Upper lobe of left lung (tissue), 4 donors: ENCODE measurements around the gene PTPRK.

Experiments used
- POLR2A ChIP-seq, 4 donors: fragments of 450-650 bp; IDR thresholded peaks; one replicate each; pipeline ENCODE4 v1.5.1; 2016 to 2017; ENCODE audit warnings: antibody characterized with exemption in 4 of 4, mild to moderate bottlenecking in 2 of 4
- POLR2AphosphoS5 ChIP-seq, 2 donors: sonication (generic); formaldehyde crosslinking; IDR thresholded peaks; one replicate each; pipeline ENCODE4 v1.5.1; 2017; ENCODE audit warnings: antibody characterized with exemption in 2 of 2
- TF ChIP-seq, protein P1 (sequence below), 6 experiments: fragments of 450-650 bp in 4 of 6; fragments of 200-600 bp in 2 of 6; sonication (generic) in 2 of 6; IDR thresholded peaks; one replicate each; pipeline ENCODE4 v1.5.1; 2016 to 2019; ENCODE audit warnings: antibody characterized with exemption in 6 of 6

DNA sequence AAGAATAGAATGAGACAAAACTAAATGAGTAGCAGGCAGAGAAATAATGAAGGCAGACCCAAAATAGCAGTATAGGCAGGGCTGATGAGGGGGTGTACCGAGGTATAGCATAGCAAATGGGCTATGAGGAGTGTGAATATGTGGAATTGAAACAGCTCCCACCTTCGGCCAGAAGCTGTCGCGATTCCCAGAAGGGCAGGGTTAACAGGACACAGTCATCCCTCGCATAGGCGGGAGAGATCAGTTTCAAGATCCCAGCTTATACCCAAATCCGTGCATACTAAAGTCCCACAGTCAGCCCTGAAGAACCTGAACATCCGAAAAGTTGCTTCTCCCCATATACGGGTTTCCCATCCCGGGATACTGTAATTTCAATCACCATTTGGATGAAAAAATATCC is 82.7 kb downstream of the PTPRK start:
- TF ChIP-seq, protein P1, sequence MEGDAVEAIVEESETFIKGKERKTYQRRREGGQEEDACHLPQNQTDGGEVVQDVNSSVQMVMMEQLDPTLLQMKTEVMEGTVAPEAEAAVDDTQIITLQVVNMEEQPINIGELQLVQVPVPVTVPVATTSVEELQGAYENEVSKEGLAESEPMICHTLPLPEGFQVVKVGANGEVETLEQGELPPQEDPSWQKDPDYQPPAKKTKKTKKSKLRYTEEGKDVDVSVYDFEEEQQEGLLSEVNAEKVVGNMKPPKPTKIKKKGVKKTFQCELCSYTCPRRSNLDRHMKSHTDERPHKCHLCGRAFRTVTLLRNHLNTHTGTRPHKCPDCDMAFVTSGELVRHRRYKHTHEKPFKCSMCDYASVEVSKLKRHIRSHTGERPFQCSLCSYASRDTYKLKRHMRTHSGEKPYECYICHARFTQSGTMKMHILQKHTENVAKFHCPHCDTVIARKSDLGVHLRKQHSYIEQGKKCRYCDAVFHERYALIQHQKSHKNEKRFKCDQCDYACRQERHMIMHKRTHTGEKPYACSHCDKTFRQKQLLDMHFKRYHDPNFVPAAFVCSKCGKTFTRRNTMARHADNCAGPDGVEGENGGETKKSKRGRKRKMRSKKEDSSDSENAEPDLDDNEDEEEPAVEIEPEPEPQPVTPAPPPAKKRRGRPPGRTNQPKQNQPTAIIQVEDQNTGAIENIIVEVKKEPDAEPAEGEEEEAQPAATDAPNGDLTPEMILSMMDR (IDR thresholded peaks at IDR 0.05): no peak
- TF ChIP-seq POLR2AphosphoS5 (IDR thresholded peaks at IDR 0.05) (no peak), POLR2A (IDR thresholded peaks at IDR 0.05) (no peak)
